ENCODE data around the gene CPA5. TPM values are rescaled to one million over a fixed set of nuclear protein-coding genes. Genes with fewer than 3 reads are reported as not detected.

CPA5 gene
- total RNA-seq, 1 experiment from 2014 or later, result not detected

GRCh38 chr7:130303551-130303950 is 41.1 kb upstream of the CPA5 start:
- Mint-ChIP-seq H3K27ac (no peak overlapping the region), H3K36me3 (no peaks in the 10 kb centered on the region), H3K27me3 (ENCODE audit: low read depth) (no peaks in the 10 kb centered on the region), H3K4me3 (no peak overlapping the region), H3K4me1 (no peaks in the 10 kb centered on the region), H3K9me3 (peaks cover 10% of the 10 kb centered on the region)
- no peak for DNase-seq (ENCODE audit: low spot score)
- CTCF ChIA-PET, result no interaction called here
- no peak for ATAC-seq
- POLR2A ChIA-PET, result no interaction called here
- TF ChIP-seq, protein P1, sequence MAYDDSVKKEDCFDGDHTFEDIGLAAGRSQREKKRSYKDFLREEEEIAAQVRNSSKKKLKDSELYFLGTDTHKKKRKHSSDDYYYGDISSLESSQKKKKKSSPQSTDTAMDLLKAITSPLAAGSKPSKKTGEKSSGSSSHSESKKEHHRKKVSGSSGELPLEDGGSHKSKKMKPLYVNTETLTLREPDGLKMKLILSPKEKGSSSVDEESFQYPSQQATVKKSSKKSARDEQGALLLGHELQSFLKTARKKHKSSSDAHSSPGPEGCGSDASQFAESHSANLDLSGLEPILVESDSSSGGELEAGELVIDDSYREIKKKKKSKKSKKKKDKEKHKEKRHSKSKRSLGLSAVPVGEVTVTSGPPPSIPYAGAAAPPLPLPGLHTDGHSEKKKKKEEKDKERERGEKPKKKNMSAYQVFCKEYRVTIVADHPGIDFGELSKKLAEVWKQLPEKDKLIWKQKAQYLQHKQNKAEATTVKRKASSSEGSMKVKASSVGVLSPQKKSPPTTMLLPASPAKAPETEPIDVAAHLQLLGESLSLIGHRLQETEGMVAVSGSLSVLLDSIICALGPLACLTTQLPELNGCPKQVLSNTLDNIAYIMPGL (CRISPR knock-in tag; IDR thresholded peaks at IDR 0.05), result no peak
- TF ChIP-seq, protein P2, sequence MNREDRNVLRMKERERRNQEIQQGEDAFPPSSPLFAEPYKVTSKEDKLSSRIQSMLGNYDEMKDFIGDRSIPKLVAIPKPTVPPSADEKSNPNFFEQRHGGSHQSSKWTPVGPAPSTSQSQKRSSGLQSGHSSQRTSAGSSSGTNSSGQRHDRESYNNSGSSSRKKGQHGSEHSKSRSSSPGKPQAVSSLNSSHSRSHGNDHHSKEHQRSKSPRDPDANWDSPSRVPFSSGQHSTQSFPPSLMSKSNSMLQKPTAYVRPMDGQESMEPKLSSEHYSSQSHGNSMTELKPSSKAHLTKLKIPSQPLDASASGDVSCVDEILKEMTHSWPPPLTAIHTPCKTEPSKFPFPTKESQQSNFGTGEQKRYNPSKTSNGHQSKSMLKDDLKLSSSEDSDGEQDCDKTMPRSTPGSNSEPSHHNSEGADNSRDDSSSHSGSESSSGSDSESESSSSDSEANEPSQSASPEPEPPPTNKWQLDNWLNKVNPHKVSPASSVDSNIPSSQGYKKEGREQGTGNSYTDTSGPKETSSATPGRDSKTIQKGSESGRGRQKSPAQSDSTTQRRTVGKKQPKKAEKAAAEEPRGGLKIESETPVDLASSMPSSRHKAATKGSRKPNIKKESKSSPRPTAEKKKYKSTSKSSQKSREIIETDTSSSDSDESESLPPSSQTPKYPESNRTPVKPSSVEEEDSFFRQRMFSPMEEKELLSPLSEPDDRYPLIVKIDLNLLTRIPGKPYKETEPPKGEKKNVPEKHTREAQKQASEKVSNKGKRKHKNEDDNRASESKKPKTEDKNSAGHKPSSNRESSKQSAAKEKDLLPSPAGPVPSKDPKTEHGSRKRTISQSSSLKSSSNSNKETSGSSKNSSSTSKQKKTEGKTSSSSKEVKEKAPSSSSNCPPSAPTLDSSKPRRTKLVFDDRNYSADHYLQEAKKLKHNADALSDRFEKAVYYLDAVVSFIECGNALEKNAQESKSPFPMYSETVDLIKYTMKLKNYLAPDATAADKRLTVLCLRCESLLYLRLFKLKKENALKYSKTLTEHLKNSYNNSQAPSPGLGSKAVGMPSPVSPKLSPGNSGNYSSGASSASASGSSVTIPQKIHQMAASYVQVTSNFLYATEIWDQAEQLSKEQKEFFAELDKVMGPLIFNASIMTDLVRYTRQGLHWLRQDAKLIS (CRISPR knock-in tag; IDR thresholded peaks at IDR 0.05; ENCODE audit: borderline replicate concordance), result no peak
- no peak for TF ChIP-seq RELA (CRISPR knock-in tag; IDR thresholded peaks at IDR 0.05; ENCODE audit: borderline replicate concordance)
- TF ChIP-seq JAZF1 (CRISPR knock-in tag; IDR thresholded peaks at IDR 0.05), result no peak
- TF ChIP-seq TEAD1 (CRISPR knock-in tag; IDR thresholded peaks at IDR 0.05), result no peak
- TF ChIP-seq ZBTB21 (CRISPR knock-in tag; IDR thresholded peaks at IDR 0.05; ENCODE audit: borderline replicate concordance), result no peak
- TF ChIP-seq SOX15 (CRISPR knock-in tag; IDR thresholded peaks at IDR 0.05), result no peak
- no peak for TF ChIP-seq MLX (CRISPR knock-in tag; IDR thresholded peaks at IDR 0.05)

DNA sequence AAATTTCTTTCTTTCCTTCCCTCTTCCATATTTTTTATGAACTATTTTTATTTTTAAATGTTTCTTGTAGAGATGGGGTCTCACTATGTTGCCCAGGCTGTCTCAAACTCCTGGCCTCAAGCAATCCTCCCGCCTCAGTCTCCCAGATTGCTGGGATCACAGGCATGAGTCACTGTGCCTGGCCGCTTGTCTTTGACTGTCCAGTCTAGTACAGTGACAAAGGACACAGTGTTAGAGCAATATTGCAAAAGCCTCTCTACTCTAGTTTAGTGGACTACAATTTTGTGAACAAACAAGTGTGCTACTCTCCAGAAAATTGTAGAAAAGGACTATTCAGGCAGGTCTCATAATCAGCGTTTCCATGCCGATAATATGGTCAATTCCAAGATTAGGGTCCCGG is 40.6 kb upstream of the CPA5 start:
- CTCF ChIA-PET, result no interaction called here
- TF ChIP-seq ZNF121 (CRISPR knock-in tag; IDR thresholded peaks at IDR 0.05) (0 out of 2 replicates have a peak, but pooled peaks have one; percentile 30), SMAD3 (CRISPR knock-in tag; IDR thresholded peaks at IDR 0.05; ENCODE audit: borderline replicate concordance) (no peak)
- Mint-ChIP-seq H3K36me3 (no peaks in the 10 kb centered on the region), H3K4me1 (no peaks in the 10 kb centered on the region), H3K27ac (no peak overlapping the region), H3K4me3 (no peak overlapping the region), H3K27me3 (ENCODE audit: low read depth) (no peaks in the 10 kb centered on the region), H3K9me3 (peaks cover 10% of the 10 kb centered on the region)
- POLR2A ChIA-PET, result no interaction called here
- ATAC-seq, result no peak
- DNase-seq (ENCODE audit: low spot score), result no peak

- ChIA-PET POLR2A (interaction anchor here (0.6 to 0.7 kb wide), 2 partner anchors 32 to 124 kb away, joined by 3 read pairs; no protein-coding TSS in a partner anchor), CTCF (interaction anchor here (0.9 kb wide), 1 partner anchor 77 kb away, joined by 4 read pairs; no protein-coding TSS in a partner anchor)
- DNase-seq (ENCODE audit: low spot score) (no peak), ATAC-seq (no peak)
- H3K27me3 Mint-ChIP-seq (ENCODE audit: low read depth), result no peaks in the 10 kb centered on the region
- H3K4me1 Mint-ChIP-seq, result no peaks in the 10 kb centered on the region
- no peak overlapping the region for H3K27ac Mint-ChIP-seq
- peaks cover 9% of the 10 kb centered on the region for H3K9me3 Mint-ChIP-seq
- TF ChIP-seq FOXJ3 (CRISPR knock-in tag; IDR thresholded peaks at IDR 0.05; ENCODE audit: borderline replicate concordance) (no peak), ELF4 (CRISPR knock-in tag; IDR thresholded peaks at IDR 0.05; ENCODE audit: low read depth) (no peak), MLX (CRISPR knock-in tag; IDR thresholded peaks at IDR 0.05) (no peak), GRHL2 (CRISPR knock-in tag; IDR thresholded peaks at IDR 0.05; ENCODE audit: insufficient replicate concordance, severe bottlenecking) (no peak), MXD4 (CRISPR knock-in tag; IDR thresholded peaks at IDR 0.05; ENCODE audit: borderline replicate concordance) (no peak), E2F5 (CRISPR knock-in tag; IDR thresholded peaks at IDR 0.05) (no peak), SMAD4 (CRISPR knock-in tag; IDR thresholded peaks at IDR 0.05) (no peak), HMGA2 (CRISPR knock-in tag; IDR thresholded peaks at IDR 0.05) (no peak), FOXK1 (CRISPR knock-in tag; IDR thresholded peaks at IDR 0.05) (no peak)
- TF ChIP-seq, protein P3, sequence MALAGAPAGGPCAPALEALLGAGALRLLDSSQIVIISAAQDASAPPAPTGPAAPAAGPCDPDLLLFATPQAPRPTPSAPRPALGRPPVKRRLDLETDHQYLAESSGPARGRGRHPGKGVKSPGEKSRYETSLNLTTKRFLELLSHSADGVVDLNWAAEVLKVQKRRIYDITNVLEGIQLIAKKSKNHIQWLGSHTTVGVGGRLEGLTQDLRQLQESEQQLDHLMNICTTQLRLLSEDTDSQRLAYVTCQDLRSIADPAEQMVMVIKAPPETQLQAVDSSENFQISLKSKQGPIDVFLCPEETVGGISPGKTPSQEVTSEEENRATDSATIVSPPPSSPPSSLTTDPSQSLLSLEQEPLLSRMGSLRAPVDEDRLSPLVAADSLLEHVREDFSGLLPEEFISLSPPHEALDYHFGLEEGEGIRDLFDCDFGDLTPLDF (CRISPR knock-in tag; IDR thresholded peaks at IDR 0.05), result no peak
- H3K36me3 Mint-ChIP-seq, result no peaks in the 10 kb centered on the region
- no peak overlapping the region for H3K4me3 Mint-ChIP-seq
Measured at GRCh38 chr7:130304878-130305277, 39.7 kb upstream of the CPA5 start.
